NCI-H146 (cell line): Measurements from ENCODE around the gene ANXA5.

Experiments used
- DNase-seq: peaks from one replicate; lab custom pipeline; 2025; lab: John Stamatoyannopoulos, UW

The ANXA5 gene

GRCh38 chr4:121642292-121642691 lies 54.5 kb downstream of the ANXA5 start:
- DNase-seq: no peak

- no peak for DNase-seq
Observed at GRCh38 chr4:121633653-121634052, 63.1 kb downstream of the ANXA5 start.

- no peak for DNase-seq
Observed at GRCh38 chr4:121632636-121633035, 64.1 kb downstream of the ANXA5 start.
